HepG2 (cell line): Measurements from ENCODE around the gene PRKAG1. TPM values are rescaled to one million over a fixed set of nuclear protein-coding genes. Genes with fewer than 3 reads are reported as not detected.

Source experiments
- ARID5B ChIP-seq: IDR thresholded peaks from 2 replicates; pipeline ENCODE4 v1.4.0; 2020; ENCODE audit warnings: mild to moderate bottlenecking, missing genetic modification reagents
- CHCHD3 ChIP-seq: sonication (generic); formaldehyde crosslinking; IDR thresholded peaks from 2 replicates; pipeline ENCODE4 v1.8.0; 2022; ENCODE audit warnings: mild to moderate bottlenecking, missing genetic modification reagents, moderate library complexity
- CTCF ChIP-seq: sonication (generic); formaldehyde crosslinking; IDR thresholded peaks from 2 replicates; pipeline ENCODE4 v1.5.0; 2020; ENCODE audit warnings: mild to moderate bottlenecking, missing genetic modification reagents, moderate library complexity
- GMEB2 ChIP-seq: IDR thresholded peaks from 2 replicates; pipeline ENCODE4 v1.6.1; 2016; ENCODE audit warnings: missing biosample characterization, missing genetic modification reagents, low read depth
- NCOR1 ChIP-seq: fragments of 200-600 bp; sonication (generic); IDR thresholded peaks from 2 replicates; pipeline ENCODE4 v1.7.0; 2017; ENCODE audit warnings: antibody characterized with exemption, low read length, borderline replicate concordance
- NFKB2 ChIP-seq: sonication (generic); formaldehyde crosslinking; IDR thresholded peaks from 2 replicates; pipeline ENCODE4 v1.4.0; 2020; ENCODE audit warnings: missing genetic modification reagents, borderline replicate concordance
- PATZ1 ChIP-seq: sonication (generic); formaldehyde crosslinking; IDR thresholded peaks from 2 replicates; pipeline ENCODE4 v1.4.0; 2020; ENCODE audit warnings: missing genetic modification reagents
- RAD21 ChIP-seq: fragments of 450-650 bp; formaldehyde crosslinking; IDR thresholded peaks from 2 replicates; pipeline ENCODE4 v1.5.0; 2020; ENCODE audit warnings: mild to moderate bottlenecking
- RBM39 ChIP-seq: fragments of 200-400 bp; formaldehyde crosslinking; IDR thresholded peaks from one replicate; pipeline ENCODE4 v1.6.1; 2018; ENCODE audit warnings: antibody characterized with exemption, mild to moderate bottlenecking, low read depth, low read length; ENCODE audit not compliant: poor library complexity, severe bottlenecking
- REXO4 ChIP-seq: sonication (generic); formaldehyde crosslinking; IDR thresholded peaks from 2 replicates; pipeline ENCODE4 v1.8.0; 2022; ENCODE audit warnings: missing genetic modification reagents, mild to moderate bottlenecking, borderline replicate concordance
- RORA ChIP-seq: sonication (generic); formaldehyde crosslinking; IDR thresholded peaks from 2 replicates; pipeline ENCODE4 v1.5.0; 2020; ENCODE audit warnings: mild to moderate bottlenecking, missing genetic modification reagents, moderate library complexity
- SKIL ChIP-seq: sonication (generic); formaldehyde crosslinking; IDR thresholded peaks from 2 replicates; pipeline ENCODE4 v1.8.0; 2022; ENCODE audit warnings: missing genetic modification reagents, mild to moderate bottlenecking, moderate library complexity, borderline replicate concordance
- SMC3 ChIP-seq: IDR thresholded peaks from 2 replicates; pipeline ENCODE4 v1.6.1; 2011; ENCODE audit warnings: low read length, improper control_type of control experiment
- ZNF12 ChIP-seq: sonication (generic); formaldehyde crosslinking; IDR thresholded peaks from 2 replicates; pipeline ENCODE4 v1.5.0; 2020; ENCODE audit warnings: missing genetic modification reagents
- ZNF263 ChIP-seq: sonication (generic); formaldehyde crosslinking; IDR thresholded peaks from 2 replicates; pipeline ENCODE4 v1.4.0; 2020; ENCODE audit warnings: missing genetic modification reagents
- polyA plus RNA-seq, 8 experiments: library from polyadenylated mRNA; depleted of rRNA in 3 of 8; stranded (reverse) in 7 of 8; unstranded in 1 of 8; fragments of >200 nt; fragmentation: Illumina TruSeq in 4 of 8; extraction: Trizol in 4 of 8; gene quantifications; 2 replicates each; pipeline versions ENCODE4 v1.2.1 to v1.2.3, GENCODE V29; 2011 to 2016; ENCODE audit warnings: low read depth in 4 of 8, missing spikeins in 1 of 8, mixed read lengths in 1 of 8; ENCODE audit not compliant: insufficient read depth in 1 of 8
- total RNA-seq, 5 experiments: library from RNA; depleted of rRNA; stranded (reverse); fragments of >200 nt; fragmentation: Illumina TruSeq; extraction: Trizol; gene quantifications; 2 replicates each; pipeline ENCODE4 v1.2.3, GENCODE V29; 2016; ENCODE audit warnings: low read depth in 1 of 5
- TF ChIP-seq, protein P1 (sequence below): sonication (generic); formaldehyde crosslinking; IDR thresholded peaks from 2 replicates; pipeline ENCODE4 v1.5.1; 2020; ENCODE audit warnings: missing genetic modification reagents, mild to moderate bottlenecking, borderline replicate concordance

Gene PRKAG1
- total and polyA plus RNA-seq, 2 of the 13 experiments (the other 11 are each of a cell fraction or from before 2014, with no cell fraction given) = 26.1 to 32.8 TPM

DNA sequence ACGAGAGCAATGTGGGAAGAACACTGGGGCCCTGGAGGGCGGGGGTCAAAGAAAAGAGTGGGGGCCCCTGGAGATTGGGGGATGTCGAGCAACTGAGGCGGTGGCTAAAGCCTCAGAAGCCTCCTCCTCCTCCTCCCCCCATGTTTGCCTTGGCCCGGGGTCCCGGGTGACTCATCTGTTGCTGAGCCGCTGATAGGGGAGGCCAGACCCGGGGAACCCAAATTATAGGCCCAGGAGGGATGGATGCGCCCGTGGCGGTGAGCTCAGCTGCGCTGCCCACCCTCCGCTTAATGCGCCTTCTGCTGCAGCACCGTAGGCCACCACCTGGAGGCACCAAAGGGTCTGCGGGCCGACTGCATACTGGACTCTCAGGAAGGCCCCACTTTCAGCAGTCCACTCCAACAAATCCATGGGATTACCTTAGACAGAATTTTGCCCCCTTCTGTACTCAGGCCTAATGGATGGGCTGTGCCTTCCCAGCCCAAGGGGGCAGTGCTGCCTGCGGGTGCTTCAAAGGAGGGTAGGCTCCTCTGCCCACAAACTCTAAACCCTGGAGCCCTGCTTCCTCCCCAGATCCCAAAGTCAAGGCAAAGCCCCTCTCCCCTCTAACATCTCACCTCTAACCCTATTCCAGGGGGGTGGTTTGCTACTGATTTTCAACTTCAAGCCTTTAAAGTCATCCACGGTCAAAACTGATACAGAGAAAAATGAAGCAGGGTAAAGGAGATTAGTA, 44.5 kb downstream of the PRKAG1 start (continued):
- TF ChIP-seq ARID5B (CRISPR knock-in tag) = no peak
- TF ChIP-seq RBM39 = peak; percentile 33
- TF ChIP-seq PATZ1 (CRISPR knock-in tag) = no peak
- no peak for TF ChIP-seq RORA (CRISPR knock-in tag)
- TF ChIP-seq SKIL = no peak
- no peak for TF ChIP-seq GMEB2 (CRISPR knock-in tag)
- TF ChIP-seq ZNF263 (CRISPR knock-in tag) = no peak
- no peak for TF ChIP-seq CHCHD3 (CRISPR knock-in tag)
- TF ChIP-seq ZNF12 (CRISPR knock-in tag) = no peak
- TF ChIP-seq, protein P1, sequence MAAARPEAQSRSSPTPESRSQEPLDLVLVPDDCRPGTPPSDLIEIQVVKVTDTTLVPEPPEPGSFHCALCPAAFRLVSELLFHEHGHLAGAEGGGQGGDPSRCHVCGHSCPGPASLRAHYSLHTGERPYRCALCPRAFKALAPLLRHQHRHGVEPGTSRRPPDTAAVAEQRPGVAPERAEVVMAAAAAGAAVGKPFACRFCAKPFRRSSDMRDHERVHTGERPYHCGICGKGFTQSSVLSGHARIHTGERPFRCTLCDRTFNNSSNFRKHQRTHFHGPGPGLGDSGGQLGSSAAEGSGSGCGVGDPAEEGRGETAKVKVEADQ (CRISPR knock-in tag) = no peak
- no peak for TF ChIP-seq NCOR1
- TF ChIP-seq REXO4 (CRISPR knock-in tag) = no peak
- peak; percentile 47 for TF ChIP-seq RAD21 (CRISPR knock-in tag)
- TF ChIP-seq CTCF = peak; percentile 79
- no peak for TF ChIP-seq NFKB2 (CRISPR knock-in tag)
- TF ChIP-seq SMC3 = 0 out of 2 replicates have a peak, but pooled peaks have one; percentile 7
